ENCODE data around the gene HPD.

Gene HPD

DNA sequence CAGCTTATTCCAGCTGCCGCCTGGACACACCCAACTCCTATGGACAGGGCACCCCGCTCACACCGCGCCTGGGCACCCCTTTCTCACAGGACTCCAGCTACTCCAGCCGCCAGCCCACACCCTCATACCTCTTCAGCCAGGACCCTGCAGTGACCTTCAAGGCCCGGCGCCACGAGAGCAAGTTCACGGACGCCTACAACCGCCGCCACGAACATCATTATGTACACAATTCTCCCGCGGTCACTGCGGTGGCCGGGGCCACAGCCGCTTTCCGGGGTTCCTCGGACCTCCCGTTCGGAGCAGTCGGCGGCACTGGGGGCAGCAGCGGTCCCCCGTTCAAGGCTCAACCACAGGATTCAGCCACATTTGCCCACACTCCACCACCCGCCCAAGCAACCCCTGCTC lies 48.9 kb downstream of the HPD start:
- DNase-seq: no peak

DNA sequence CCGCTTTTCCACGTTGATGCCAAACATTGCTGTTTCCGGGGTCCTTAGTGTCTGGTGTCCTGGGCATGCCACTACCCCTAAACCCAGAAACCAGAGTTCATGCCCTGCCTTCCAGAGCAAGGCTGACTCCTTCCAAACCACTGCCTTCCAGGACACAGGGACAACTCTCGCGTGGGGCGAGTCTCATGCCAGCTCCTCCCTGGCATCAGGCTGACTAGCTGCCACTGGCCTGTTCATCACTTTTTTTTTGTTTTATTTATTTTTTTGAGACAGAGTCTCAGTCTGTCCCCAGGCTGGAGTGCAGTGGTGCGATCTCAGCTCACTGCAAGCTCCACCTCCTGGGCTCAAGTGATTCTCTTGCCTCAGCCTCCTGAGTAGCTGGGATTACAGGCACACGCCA lies 50.0 kb downstream of the HPD start:
- DNase-seq: no peak

DNA sequence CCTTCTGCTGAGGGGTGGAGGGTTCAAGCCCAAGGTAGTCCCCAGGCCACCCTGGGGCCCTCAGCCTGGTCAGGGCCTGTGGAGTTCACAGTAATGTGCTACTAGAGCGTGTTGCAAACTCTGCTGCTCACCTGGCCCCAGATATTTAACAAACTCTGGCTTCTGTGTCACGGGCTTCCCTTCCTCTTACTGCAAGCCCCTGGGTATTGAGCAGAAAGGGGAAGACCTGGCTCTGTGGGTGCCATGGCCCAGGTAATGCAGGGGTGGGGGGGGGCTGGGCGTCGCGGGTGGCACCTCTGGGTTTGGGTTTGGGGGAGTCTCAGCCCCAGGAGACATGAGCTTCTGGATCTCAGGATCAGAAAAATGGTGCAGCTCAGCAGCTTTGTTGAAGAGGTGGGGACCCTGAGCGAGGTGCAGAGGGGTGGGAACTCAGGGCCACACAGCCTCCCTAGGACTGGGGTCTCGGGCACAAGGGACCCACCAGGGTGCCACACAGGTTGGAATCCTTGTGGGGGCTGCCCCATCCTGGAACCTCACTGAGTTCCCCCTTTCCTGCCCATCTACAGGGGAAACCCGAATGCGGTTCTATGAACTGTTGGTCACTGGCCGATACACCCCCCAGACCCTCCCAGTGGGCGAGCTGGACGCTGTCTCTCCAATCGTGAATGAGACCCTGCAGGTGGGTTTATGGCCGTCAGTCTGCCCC lies 50.9 kb downstream of the HPD start:
- DNase-seq: no peak

DNA sequence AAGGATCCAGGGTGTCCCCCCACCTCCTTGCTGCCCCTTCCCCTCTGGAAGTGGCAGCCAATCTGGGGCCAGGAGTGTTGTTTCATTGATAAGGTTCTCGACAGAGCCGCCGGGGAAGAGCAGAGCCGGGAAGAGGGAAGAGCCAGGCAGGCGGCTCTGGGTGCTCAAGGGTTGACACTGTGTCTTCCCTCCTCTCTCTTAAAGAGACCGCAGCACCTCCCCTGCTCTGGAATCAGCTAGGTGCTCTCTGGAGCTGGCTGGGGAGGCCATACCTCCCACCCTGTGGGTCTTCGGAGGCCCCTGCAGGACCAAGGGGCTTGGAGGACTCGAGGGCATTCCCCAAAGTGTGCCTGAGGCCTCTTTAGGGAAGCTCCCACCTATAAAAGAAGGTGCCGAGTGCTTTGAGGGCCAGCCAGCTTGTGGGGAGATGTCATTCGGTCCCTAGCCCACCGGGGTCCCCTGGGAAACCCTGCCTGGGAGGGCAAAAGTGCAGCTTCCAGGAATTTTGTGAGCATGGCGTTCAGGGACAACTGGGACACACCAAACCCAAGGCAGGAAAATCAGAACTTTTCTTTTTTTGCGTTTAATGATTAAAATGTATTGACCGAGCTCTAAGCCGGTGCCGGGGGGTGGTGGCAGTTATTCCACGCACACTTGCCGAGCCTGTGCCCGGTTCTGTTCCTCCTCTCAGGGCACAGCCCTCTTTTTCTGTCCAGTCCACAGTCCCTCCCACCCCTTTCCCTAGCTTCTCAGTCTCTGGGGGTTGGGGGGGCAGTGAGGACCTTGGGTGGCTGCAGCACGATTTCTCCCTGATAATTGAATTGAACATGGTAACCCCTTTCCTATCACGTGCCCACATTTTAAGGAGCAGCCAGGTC lies 51.9 kb downstream of the HPD start:
- no peak for DNase-seq

DNA sequence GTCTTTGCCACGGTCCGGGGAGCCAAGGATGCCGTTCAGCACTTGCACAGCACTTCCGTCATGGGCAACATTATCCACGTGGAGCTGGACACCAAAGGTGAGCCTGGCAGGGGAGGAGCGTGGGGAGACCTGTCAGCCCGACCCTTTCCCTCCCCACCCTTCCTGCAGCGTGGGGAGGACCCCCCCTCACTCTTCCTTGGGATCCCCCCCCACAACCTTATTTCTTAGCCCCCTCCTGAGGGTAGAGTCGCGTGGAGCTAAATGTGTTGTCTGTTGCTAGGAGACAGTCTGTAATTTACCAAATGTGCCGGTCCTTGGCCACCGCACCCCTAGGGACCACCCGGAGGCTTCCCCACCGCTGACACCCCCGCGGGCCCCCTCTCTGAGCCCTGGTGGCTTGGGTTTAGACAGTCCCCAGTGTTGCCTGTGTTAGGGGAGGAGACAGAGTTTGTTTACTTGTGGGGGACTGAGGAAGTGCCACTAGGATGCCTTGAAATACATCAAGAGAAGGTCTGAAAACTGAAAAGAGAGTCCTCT lies 52.6 kb downstream of the HPD start:
- peak; percentile 35 for DNase-seq

DNA sequence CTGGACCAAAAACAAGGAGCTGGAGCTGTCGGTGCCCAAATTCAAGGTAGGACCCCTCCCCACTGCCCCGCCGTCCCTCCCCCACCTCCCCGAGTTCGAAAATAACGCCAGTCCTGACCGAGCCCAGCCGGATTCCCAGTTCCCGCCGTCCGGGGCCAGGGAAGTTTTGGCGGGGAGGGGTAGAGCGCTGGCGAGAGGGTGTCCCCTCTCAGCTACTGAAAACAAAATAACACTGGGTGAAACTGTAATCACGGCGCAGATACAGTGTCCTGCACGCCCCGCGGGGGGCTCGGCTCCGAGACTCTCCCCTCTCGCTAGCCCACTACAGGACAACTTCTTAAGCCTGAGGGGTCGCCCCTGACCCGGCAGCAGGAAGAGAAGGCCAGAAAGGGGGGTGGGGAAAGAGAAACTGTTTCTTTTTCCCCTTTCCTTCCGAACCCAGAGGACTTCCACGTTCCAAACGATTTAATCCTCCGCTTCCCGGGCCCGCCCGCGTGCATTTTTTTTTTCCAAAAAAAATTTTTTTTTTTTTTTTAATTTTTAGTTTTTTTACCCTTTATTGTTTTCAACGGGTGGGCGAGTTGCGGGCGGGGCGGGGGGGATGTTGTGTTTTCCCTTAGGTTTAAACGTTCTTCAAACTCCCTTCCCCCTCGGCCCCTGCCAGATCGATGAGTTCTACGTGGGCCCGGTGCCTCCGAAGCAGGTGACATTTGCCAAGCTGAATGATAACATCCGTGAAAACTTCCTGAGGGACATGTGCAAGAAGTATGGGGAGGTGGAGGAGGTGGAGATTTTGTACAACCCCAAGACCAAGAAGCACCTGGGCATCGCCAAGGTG lies 53.3 kb downstream of the HPD start:
- no peak for DNase-seq

DNA sequence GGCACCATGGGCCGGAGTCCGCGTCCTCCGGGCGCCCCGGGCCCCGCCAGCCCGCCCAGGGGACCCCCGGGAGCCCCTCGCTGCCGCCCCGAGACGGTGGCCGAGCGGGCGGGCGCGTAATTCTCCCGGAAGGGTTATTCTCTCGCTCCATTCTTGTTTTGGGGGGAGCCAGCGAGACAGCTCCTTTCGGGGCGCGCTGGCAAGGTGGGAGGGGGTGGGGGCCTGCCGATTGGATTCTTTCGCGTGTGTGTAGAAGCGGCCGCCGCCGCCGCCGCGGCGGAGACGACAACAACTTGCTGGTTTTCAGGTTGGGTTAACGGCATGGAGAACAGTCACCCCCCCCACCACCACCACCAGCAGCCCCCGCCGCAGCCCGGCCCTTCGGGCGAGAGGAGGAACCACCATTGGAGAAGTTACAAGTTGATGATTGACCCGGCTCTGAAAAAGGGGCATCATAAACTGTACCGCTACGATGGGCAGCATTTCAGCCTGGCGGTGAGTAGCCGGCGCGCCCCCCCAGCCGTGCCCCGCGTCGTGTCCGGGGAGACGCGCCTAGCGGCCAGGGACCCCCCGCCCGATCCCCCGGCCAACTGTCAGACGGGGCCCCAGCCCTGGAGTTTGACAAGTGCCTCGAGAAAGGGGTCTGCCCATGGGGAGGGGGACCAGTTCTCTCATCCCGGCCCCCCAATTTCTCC lies 54.1 kb downstream of the HPD start:
- peak; percentile 67 for DNase-seq

DNA sequence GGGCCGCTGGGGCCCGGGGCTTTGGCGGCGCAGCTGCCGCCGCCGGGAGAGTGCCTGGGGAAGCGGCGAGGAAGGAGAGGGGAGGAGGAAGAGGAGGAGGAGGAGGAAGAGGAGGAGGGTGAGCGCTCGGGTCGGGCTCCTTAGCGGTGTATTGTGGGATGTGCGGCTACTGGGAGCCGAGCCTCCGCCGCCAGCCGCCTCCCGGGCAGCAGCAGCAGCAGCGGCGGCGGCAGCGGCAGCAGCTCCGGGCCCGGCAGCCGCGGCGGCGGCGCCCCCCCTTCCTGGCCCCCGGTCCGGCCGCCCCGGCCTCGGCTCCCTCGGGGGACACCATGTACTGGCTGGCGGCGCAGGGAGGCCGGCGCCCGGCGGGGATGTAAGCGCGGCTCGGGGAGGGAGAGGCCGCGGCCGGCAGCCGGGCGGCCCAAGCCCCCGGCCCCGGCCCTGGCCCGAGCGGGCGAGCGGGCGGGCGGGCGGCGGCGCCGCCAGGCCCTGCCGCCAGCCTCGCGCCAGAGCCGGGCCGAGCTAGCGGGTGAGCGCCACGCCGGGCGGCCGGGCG lies 54.7 kb downstream of the HPD start, which contains the start of gene SETD1B:
Gene SETD1B, plus strand, starts transcription at position 149 of the 556 bp plus-strand sequence. CDS start 729 bp downstream, outside the sequence.
- DNase-seq: peak; percentile 31

DNA sequence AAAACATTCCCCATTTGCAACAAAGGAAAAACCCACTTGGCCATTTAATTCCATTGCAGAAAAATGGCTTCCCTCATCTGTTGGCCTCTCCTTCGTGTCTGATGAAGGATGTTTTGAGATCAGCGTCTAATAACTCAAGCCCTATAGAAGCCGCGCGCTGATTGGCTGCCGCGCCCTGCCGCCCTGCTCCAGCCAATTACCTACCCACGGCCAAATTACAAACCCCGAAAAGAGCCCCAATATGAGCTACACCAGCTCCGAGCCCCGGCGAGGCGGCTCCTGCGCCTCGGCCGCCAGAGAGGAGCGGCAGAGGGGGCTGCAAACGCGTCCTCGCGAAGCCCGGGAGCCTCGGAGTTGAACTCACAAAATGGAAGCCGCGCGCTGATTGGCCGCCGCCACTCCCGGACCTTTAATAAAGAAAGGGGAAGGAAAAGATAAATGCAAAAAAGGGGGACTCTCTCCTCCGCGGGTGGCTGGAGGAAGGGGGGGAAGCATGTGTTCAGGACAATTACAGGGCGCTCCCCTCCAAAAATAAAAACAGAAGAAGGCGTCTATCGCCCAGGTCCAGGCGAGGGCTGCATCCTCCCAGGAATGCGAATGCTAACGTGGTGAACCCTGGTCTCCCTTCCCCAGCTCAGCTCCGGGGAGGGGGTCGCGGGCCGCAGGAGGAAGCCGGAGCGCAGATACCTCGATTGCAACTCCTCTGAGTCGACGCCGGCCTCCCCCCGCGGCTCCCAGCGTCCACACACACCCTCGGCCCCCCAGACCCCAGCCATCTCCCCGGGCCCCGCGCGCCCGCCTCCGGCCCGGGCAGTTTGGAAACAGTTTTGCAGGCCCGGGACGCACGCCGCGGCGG lies 55.6 kb downstream of the HPD start:
- peak; percentile 75 for DNase-seq

DNA sequence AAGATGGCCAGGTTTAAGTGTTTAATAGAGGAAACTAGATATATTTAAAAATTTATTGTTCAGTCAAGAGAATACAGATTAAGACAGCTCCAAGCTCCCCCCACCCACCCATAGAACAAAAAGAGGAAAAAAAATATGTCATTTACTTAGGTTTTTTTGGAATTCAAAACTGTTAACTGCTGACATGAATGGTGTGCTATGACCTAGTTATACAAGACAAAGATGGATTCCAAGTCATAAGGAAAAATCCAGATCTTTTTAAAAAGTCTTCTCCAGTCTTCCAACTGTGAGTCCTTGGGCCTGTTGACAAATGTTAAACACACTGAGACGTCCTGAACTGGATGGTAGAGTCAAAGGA lies 56.2 kb downstream of the HPD start:
- no peak for DNase-seq

DNA sequence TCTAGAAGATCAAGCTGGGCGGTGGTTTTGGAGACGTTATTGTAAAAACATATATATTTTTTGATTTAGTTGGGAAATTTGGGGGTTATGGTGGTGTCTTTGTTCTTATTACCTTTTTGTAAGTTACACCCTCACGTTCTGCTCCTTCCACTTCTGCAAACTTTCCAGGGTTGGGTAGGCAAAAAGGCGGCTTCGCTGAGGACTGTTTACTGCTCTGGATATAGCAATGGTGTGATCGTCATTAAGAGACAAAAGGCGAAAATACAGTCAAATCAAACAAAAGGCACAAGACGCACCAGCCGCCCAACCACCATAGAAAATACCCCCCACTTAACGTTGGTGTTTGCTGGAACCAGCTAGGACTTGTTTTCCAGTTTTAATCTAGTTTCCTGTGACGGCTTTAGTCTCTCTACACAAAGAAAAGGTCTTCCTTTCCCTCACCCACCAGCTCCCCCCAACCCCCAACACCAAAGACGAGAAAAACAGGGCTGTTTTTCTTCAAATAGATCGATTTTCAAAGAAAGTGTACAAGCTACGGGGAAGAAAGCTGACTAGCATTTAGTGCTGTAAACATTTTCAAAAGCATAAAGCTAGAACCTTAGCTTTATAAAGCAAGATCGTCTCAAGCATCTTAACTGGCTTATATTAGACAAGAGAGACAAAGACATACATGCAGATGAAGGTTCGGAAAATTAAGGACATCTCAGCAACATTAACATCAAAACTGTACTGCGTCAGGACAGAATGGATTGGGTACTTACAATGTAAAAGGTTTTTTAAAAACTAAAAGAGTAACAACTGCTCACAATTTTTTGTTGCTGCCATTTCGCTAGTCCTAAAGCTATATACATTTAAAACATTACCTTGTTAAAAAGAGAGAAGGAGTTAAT lies 56.8 kb downstream of the HPD start:
- DNase-seq: no peak

DNA sequence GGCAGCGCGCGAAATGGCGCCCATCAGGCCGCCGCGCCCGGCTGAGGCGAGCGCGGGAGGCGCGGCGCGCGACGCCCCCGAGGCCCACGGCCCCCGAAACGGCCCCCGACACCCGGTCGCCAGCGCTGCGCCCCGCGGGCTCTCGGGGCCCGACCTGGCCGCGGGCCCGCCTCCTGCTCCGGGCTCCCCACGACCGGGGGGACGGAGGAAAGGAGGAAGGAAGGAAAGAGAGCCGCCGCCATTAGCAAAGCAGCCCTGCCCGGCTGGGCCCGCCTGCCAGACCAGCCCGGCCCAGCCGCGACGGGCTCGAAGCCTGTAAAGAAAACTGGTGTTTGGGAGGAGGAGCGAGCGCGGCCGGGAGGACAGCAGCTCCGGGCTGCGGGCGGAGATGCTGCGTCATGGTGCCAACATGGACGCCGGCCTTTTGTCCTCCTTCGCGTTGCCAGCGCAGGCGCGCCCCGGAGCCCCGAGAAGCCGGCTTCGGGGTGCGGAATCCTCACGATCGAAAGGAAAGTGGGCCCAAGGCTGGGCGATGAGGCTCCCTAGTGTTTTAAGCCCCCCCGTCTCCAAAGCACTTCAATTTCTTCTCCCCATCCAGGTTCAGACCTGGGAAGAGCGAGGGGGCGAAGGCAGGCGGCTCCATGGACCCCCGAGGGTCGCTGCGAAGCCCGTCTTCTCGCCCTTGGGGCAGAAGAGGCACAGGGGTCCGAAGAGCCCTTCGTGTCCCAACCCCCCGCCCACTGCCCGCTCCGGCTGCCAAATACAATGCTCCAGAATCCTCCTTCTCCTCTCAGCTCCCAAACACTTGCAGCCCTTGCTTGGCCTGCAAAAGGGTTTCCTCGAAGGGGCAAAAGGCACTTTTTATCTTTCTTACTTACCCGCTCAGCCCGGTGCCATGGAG lies 57.7 kb downstream of the HPD start:
- peak; percentile 64 for DNase-seq

DNA sequence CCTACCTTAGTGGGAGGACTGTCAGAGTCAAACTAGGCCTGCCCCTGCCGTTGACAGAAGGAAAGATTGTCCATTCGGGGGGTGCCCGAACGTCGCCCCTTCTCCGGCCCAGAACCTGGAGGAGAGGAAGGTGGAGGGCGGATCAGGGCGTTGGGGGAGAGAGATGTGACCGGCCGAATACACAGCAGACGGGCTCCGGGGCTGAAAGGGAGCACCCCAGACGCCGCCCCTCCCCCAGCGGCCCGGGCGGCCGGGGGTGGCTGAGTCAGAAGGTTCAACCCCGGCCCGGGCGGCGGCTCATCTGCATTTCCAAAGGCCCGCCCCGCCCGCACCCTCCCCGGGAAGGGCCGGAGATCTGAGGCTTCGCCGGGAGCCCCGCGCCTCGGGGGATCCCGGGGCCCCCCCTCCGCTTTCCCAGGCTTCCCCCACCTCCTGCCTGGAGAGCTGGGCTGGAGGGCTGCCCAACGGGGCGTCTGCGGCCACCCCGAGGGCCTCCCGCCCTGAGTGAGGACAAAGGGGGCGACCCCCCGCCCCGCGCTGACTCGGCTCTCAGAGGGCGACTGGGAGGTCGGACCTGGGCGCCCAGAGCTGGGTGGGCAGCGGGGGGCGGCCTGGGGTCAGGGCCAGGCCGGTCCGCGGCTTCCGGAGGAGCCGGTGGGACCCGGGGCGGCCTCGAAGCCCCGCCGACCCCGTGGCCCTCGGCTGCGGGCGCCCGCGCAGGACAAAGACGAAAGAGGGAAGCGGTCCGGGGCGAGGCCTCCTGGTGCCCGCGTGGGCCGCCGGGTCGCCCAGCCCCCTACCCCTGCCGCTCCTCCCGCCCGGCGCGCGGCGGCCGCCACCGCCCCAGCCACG lies 58.6 kb downstream of the HPD start:
- DNase-seq: peak; percentile 67

DNA sequence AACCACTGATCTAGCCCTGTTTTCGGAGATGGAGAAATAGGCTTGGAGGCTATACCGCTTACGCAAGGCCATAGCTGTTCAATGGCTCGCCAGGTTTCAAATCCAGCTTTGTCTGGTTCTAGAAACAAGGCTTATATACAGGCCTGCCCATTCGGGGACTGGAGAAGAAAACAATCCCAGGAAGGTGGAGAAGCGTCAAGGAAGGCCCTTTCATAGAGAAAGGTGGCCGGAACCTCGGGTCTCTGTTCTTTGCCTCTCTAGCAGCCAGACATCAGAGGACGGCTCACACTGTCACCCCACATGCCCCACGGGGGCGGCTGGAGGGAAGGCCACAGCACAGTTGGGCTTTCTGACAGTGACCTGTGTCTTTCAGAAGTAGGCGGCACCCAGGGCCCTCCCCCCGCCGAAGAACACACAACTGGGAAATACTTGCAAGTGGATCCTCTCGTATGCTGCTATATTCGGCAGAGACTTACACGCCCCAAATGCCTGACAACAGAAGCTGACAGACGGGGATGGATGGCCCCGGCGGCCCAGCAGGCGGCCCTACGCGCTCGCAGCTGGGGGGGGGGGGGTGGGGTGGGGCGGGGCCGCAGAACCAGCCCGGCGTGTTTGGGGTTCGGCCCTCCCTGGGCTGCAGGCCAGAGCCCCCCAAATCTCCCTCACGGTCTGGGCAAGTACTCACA lies 59.4 kb downstream of the HPD start:
- DNase-seq: peak; percentile 36

DNA sequence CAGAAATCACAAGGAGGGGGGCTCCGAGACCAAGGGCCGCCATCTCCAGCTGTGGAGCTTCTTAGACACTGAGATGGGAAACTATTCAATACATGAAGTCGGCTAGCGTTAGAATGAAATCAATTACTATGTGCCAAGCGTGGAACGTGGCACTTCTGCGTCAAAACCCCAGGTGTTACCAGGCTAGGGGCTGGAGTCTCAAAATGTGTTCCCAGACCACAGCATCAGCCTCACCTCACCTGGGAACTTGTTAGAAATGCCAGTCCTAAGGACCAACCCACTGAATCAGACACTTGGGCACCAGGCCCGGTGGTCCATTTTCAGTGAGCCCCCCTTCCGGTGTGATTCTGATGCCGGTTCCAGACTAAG lies 59.9 kb downstream of the HPD start:
- DNase-seq: no peak

DNA sequence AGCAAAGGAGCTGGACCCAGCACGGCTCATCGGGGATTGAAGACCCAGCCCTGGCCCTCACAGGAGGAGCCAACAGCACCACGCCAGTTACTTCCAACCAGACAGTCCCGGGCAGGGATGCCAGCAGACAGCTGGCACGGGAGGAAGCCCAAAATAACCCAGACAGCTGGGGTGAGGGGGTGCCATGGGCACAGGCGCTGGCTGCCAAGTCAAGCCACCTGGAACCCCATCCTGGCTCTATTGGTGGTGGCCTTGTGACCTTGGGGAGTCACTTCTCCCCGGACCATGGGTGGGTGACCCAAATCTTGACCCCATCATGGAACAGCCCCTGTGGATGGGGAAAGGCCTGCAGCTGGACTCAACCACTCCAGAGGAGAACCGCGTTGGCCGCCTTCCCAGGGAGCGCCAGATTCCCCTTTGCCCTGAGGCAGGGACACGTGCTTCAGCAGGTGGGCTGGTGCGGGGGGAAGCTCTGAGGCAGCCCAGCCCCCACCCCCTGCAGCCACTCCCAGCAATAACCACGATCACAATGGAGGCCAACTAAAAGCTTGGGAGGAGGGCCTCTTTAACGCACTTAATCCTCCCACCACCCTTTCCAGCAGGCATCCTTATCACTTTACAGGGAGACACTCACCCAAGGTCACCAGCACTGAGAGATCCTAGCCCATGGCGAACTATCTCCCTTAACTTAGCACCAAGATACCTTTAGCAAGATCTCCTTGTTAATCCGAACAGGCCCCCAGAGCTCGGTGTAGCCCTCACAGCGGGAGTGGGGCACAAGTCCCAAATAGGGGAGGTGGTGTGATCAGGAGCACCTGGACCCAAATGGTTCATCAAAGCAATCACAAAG lies 60.5 kb downstream of the HPD start:
- DNase-seq: no peak
